ENCODE results near the gene ATXN7L1.

DNA sequence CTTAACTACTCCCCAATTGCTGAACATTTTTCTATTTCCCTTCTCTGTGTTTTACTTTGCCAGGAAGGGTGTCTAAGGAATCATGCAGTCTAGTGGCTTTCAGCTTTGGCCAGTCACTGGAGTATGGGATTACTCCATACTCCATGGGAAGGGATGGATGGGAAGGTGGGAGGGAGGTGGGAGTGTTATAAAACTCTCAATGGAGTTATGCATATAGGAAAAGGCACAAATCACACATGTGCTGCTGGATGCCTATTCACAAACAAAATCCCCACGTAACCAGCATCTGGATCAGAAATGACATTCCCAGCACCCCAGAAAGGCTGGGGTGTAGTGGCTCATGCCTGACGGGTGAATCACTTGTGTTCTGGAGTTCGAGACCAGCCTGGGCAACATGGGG lies 125.3 kb downstream of the ATXN7L1 start:
- TF ChIP-seq, protein P1, sequence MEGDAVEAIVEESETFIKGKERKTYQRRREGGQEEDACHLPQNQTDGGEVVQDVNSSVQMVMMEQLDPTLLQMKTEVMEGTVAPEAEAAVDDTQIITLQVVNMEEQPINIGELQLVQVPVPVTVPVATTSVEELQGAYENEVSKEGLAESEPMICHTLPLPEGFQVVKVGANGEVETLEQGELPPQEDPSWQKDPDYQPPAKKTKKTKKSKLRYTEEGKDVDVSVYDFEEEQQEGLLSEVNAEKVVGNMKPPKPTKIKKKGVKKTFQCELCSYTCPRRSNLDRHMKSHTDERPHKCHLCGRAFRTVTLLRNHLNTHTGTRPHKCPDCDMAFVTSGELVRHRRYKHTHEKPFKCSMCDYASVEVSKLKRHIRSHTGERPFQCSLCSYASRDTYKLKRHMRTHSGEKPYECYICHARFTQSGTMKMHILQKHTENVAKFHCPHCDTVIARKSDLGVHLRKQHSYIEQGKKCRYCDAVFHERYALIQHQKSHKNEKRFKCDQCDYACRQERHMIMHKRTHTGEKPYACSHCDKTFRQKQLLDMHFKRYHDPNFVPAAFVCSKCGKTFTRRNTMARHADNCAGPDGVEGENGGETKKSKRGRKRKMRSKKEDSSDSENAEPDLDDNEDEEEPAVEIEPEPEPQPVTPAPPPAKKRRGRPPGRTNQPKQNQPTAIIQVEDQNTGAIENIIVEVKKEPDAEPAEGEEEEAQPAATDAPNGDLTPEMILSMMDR (conservative IDR thresholded peaks at IDR 0.05; ENCODE audit: low read depth, low read length) = no peak
- TF ChIP-seq EZH2 (IDR thresholded peaks at IDR 0.05; ENCODE audit: borderline replicate concordance, low read depth, low read length, poor library complexity, severe bottlenecking) = no peak
